GM19351 (cell line): ENCODE results near the gene TMBIM1.

Experiments
- ATAC-seq: cut with Tn5 transposase; IDR thresholded peaks from one replicate; pipeline ENCODE4 v1.9.1; 2021; ENCODE audit warnings: mild to moderate bottlenecking, moderate library complexity; ENCODE audit not compliant: unreplicated experiment

Gene TMBIM1

DNA sequence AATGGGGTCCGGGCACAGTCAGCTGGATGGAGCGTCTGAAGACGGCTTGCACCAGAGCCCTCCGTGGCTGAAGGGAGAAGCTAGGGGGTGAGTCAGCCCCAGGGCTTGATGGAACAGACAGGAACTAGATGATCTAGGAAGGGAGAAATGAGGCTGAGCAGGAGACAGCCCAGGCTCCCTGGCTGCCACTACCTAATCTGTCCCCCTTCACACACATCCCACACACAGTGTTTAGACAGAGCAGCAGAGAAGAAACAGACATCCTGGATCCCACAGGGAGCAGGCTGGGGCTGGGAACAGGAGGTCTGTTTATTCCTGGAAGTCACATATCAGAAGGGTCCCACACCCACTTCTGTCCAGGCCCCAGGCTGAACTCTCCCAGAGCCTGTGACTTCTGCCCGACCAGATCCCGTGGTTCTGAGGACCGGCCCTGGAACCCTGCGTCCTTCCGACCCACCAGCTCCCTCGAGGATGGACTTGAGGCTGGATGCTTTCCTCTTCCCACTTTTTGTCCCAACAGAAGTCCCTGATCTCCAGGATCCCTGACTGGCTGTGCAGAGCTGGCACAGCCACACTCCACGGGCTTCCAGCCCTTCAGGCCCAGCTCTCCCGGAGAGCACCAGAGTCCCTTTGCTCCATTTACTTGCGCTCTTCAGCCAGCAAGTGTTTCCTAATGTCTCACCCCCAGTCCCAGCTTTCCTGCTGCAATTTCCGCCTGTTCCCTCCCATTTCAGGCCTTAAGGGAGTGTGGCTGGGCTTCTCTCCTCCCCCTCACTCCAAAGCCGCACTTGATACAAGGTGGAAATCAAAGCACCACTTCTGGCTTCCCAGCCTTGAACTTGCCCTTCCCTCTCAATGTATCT is 33.0 kb downstream of the TMBIM1 start:
- no peak for ATAC-seq

- ATAC-seq = peak; percentile 89
Measured at GRCh38 chr2:218257390-218257981, 34.8 kb downstream of the TMBIM1 start.

DNA sequence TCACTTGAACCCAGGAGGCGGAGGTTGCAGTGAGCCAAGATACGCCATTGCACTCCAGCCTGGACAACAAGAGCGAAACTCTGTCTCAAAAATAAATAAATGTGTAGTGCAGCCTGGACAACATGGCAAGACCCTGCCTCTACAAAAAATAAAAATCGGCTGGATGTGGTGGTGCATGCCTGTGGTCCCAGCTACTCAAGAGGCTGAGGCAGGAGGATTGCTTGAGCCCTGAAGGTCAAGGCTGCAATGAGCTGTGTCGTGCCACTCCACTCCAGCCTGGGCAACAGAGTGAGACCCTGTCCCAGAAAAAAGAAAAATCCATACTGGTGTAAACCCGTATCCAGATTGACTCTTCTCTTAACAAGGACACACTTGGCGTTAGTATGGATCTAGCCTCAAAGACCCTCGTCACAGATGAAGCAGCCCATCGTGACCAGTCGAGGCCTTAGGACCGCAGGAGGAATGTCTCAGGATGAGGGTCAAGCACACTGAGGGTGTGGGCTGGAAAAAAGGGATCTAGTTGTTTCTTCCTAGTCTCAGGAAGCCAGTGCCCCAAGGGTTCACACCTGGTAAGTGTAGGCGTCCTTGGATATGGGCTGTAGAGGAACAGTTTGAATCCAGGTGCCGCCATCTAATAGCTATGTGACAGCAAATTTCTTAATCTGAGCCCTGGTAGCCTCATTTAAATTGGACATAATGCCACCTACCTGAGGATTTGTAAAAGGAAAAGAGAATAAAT is 35.5 kb downstream of the TMBIM1 start:
- no peak for ATAC-seq

GRCh38 chr2:218255446-218255845 is 36.9 kb downstream of the TMBIM1 start:
- no peak for ATAC-seq

DNA sequence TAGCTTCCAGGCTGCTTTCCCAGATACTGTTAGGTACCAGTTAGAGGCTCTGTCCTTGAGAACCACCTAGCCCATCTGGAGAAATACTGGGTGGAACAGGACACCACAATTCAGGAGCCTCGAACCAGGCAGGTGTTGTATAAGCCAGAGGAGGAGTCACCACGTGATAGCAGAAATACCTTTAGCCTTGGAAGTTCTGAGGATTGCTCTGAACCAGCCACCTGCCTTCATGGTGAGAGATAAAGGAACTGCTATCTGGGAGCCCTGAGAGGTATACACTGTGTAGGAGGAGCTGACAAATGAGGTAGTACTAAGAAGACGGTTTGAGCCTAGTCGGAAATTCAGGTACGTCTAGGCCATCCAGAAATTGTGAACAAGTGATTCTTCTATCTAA is 39.1 kb downstream of the TMBIM1 start:
- no peak for ATAC-seq

- ATAC-seq = no peak
Measured at GRCh38 chr2:218252509-218253231, 39.6 kb downstream of the TMBIM1 start.

DNA sequence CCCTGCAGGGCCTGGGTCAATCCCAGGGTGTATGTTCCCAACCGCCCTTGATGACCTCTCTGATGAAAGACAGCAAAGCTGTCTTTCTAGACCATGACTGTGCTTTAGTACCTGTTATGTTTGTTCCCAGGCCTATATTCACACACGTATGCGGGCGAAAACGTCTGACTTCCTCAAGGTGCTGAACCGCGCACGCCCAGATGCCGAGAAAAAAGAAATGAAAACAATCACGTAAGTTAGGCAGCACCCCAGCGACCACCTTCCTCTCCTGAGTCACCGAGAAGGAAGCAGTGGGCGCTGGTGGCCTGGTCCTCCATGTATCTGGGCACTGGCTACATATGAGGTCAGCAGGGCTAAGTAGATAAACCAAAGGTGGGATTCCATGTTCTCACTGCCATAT is 42.6 kb downstream of the TMBIM1 start:
- no peak for ATAC-seq

DNA sequence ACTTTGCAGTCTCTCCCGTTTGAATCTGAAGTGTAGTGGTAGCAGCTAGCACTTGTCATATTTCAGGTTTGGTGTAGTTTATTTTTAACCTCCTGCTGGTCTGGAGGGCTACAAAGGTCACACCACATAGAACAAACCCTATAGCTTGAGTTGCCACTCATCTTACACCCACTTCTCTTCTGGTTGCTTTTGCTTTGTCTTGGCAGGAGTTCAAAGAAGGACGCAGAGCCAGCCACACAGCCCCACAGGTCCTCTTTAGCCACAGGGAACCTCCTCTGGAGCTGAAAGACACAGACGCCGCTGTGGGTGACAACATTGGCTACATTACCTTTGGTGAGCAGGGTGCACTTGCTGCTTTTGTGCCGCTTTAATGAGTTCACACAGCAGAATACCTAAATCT is 47.1 kb downstream of the TMBIM1 start:
- no peak for ATAC-seq

- no peak for ATAC-seq
Measured at GRCh38 chr2:218244665-218245064, 47.6 kb downstream of the TMBIM1 start.

- ATAC-seq = no peak
Measured at GRCh38 chr2:218244204-218244603, 48.1 kb downstream of the TMBIM1 start.

GRCh38 chr2:218238887-218239286 is 53.4 kb downstream of the TMBIM1 start:
- ATAC-seq = no peak

- no peak for ATAC-seq
Measured at GRCh38 chr2:218236829-218237228, 55.5 kb downstream of the TMBIM1 start.

- no peak for ATAC-seq
Measured at GRCh38 chr2:218235017-218235416, 57.3 kb downstream of the TMBIM1 start.

DNA sequence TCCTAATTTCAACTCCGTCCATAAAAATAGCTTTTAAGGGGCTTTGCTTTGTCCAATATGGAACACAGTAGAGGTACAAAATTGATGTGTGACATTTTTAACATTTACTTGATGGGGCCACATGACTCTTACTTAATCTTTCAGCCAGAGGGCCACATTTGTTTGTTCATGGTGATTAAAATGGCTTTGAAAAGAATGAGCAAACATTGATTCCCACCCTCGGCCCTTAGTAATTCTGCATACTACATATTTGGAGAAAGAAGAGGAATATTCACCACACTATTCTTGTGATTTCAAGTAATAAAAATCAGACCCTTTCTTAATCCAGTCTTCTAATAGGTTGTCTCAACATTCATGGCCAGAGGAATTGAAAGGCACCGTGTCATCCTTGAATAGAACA is 57.8 kb downstream of the TMBIM1 start:
- no peak for ATAC-seq

- ATAC-seq = no peak
Measured at GRCh38 chr2:218233543-218233942, 58.8 kb downstream of the TMBIM1 start.

- peak; percentile 37 for ATAC-seq
Measured at GRCh38 chr2:218230882-218231281, 61.4 kb downstream of the TMBIM1 start.

GRCh38 chr2:218229851-218230250 is 62.5 kb downstream of the TMBIM1 start:
- no peak for ATAC-seq

- ATAC-seq = peak; percentile 96
Measured at GRCh38 chr2:218229239-218229638, 63.1 kb downstream of the TMBIM1 start.

DNA sequence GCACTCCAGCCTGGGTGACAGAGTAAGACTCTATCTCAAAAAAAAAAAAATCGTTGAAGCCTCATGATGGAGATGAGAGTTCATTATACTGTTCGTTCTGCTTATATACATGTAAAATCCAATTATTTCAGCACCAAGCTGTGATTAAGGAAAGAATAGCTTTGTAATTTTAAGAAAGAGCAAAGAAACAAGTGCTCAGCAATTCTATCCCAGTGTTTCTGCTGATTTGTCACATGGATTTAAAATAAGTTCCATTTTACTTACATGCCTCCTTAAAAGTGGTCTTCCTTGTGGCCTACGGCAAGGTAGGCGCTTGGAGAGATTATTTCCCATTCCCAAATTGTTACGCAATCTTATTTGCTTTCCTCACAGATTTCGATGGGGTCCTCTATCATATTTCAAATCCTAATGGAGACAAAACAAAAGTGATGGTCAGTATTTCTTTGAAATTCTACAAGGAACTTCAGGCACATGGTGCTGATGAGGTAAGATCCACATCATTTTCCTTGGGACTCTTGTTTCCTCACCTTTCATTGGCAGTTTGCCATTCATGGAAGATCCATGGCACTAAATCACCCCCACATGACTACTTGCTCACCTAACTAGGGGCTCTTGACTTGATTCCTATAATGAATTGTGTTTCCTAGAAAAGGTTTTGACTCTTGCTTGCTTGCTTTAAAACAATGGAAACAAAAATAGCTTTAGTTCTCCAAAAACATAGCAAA is 63.8 kb downstream of the TMBIM1 start:
- no peak for ATAC-seq

GRCh38 chr2:218226903-218227302 is 65.4 kb downstream of the TMBIM1 start:
- ATAC-seq = no peak
